HG02571 (cell line): ENCODE data around the gene ARPC4.
"Not testable (repeated sequence)": the region's sequence is repeated elsewhere in the genome, so short reads cannot be mapped to it uniquely, and the experiment has no call there.

Experiments
- ATAC-seq: cut with Tn5 transposase; IDR thresholded peaks from one replicate; pipeline ENCODE4 v1.9.1; 2021; ENCODE audit warnings: mild to moderate bottlenecking, moderate library complexity; ENCODE audit not compliant: unreplicated experiment

ARPC4 gene

GRCh38 chr3:9848860-9849259, 56.0 kb downstream of the ARPC4 start:
- ATAC-seq = not testable (repeated sequence)

- not testable (repeated sequence) for ATAC-seq
Measured at GRCh38 chr3:9851383-9851782, 58.5 kb downstream of the ARPC4 start.

GRCh38 chr3:9851926-9852325, 59.0 kb downstream of the ARPC4 start:
- not testable (repeated sequence) for ATAC-seq

- no peak for ATAC-seq
Measured at GRCh38 chr3:9852528-9852927, 59.6 kb downstream of the ARPC4 start.

- ATAC-seq = not testable (repeated sequence)
Measured at GRCh38 chr3:9854291-9854940, 61.5 kb downstream of the ARPC4 start.

GRCh38 chr3:9855594-9855993, 62.7 kb downstream of the ARPC4 start:
- ATAC-seq = no peak
